ENCODE data around the gene PDSS2. TPM values are rescaled to one million over a fixed set of nuclear protein-coding genes. Genes with fewer than 3 reads are reported as not detected.

PDSS2 gene
- total and polyA plus RNA-seq, 2 of the 8 experiments (the other 6 are each of a cell fraction or from before 2014, with no cell fraction given) = 10.7 to 16.1 TPM

- Histone ChIP-seq H3K9ac (replicated peaks in 1 of 4; ENCODE audit: extremely low read depth in 1 of 4, low read depth in 3 of 4, low read length in 3 of 4) (no peak overlapping the region), H3K23ac (ENCODE audit: insufficient read length) (no peak overlapping the region)
- CTCF ChIA-PET (ENCODE audit: partially characterized antibody) = interaction anchor here (1.9 kb wide), 1 partner anchor 340 kb away, joined by 6 read pairs; no protein-coding TSS in a partner anchor
Measured at GRCh38 chr6:107315114-107315513, 144.2 kb downstream of the PDSS2 start.

More at GRCh38 chr6:107315114-107315513, 144.2 kb downstream of the PDSS2 start:
- Histone ChIP-seq H3K79me1 (ENCODE audit: low read depth, low read length) (no peaks in the 10 kb centered on the region), H3K79me2 (ENCODE audit: control insufficient read depth in 1 of 2, insufficient read depth in 2 of 2, low read length in 2 of 2) (no peaks in the 10 kb centered on the region), H4K91ac (replicated peaks; ENCODE audit: insufficient read length, low read length) (no peak overlapping the region), H4K20me1 (replicated peaks in 1 of 2; ENCODE audit: control insufficient read depth in 1 of 2, insufficient read depth in 2 of 2, low read length in 2 of 2) (no peaks in the 10 kb centered on the region), H3K18ac (ENCODE audit: extremely low read depth, low read length) (no peak overlapping the region), H3K36me3 (ENCODE audit: control insufficient read depth in 2 of 4, insufficient read depth in 4 of 4, low read length in 3 of 4) (no peaks in the 10 kb centered on the region), H2BK15ac (ENCODE audit: low read length) (no peak overlapping the region), H3K4me2 (ENCODE audit: insufficient read depth in 1 of 2, low read depth in 2 of 2, low read length in 2 of 2) (no peak overlapping the region), H2AFZ (ENCODE audit: low read length) (no peak overlapping the region), H3K27ac (ENCODE audit: low read depth, low read length) (no peak overlapping the region), H3K56ac (replicated peaks; ENCODE audit: insufficient read length, low read depth, low read length) (no peak overlapping the region), H3K27me3 (replicated peaks in 1 of 4; ENCODE audit: control insufficient read depth in 3 of 4, extremely low read depth in 1 of 4, insufficient read depth in 3 of 4, low read length in 3 of 4) (no peaks in the 10 kb centered on the region), H2BK12ac (ENCODE audit: low read depth, low read length) (no peak overlapping the region), H2AK5ac (ENCODE audit: low read depth, low read length) (no peak overlapping the region), H3K4me3 (ENCODE audit: extremely low read depth in 1 of 4, insufficient read depth in 2 of 4, low read depth in 3 of 4, low read length in 4 of 4) (no peak overlapping the region), H4K5ac (ENCODE audit: insufficient read length, low read depth, low read length) (no peak overlapping the region), H3K14ac (ENCODE audit: insufficient read length) (no peak overlapping the region), H3K4me1 (replicated peaks in 1 of 4; ENCODE audit: control insufficient read depth in 3 of 4, insufficient read depth in 4 of 4, low read length in 3 of 4) (no peaks in the 10 kb centered on the region; a peak in 1 of 7 replicates), H3K4ac (replicated peaks; ENCODE audit: insufficient read length, low read depth, low read length) (no peak overlapping the region), H2BK5ac (ENCODE audit: low read depth, low read length) (no peak overlapping the region), H2BK20ac (ENCODE audit: low read length) (no peak overlapping the region), H3K9me3 (ENCODE audit: insufficient read depth in 2 of 2, low read depth in 1 of 2, low read length in 1 of 2) (no peaks in the 10 kb centered on the region), H3K23me2 (ENCODE audit: low read depth, low read length) (no peaks in the 10 kb centered on the region), H2BK120ac (replicated peaks; ENCODE audit: low read depth, low read length) (no peak overlapping the region), H4K8ac (ENCODE audit: extremely low read depth, insufficient read depth, low read length) (no peak overlapping the region)
- TF ChIP-seq MAFK (IDR thresholded peaks at IDR 0.05; ENCODE audit: low read depth, low read length) (peak; percentile 45; the same call in 1 of the 2 replicates), TAF7 (optimal IDR thresholded peaks at IDR 0.05; ENCODE audit: borderline replicate concordance, low read depth, low read length) (no peak), BRCA1 (IDR thresholded peaks at IDR 0.05; ENCODE audit: low read depth, low read length) (no peak)
- FAIRE-seq (no peak), DNase-seq (ENCODE audit: low read depth in 1 of 2, low spot score in 2 of 2) (no peak)
- POLR2A ChIA-PET (ENCODE audit: partially characterized antibody) = no interaction called here
